Activated naive CD4-positive, alpha-beta T cell treated with anti-CD3 and anti-CD28 coated beads, Interleukin-2, amount 50 U/mL, for 24 hours (primary cell): Measurements from ENCODE around the gene PCDH9.

ENCODE experiments used
- H3K27ac Mint-ChIP-seq: one replicate; pipeline ENCODE4 v1.8.0; 2021; ENCODE audit warnings: mild to moderate bottlenecking, mixed read lengths
- H3K27me3 Mint-ChIP-seq: one replicate; pipeline ENCODE4 v1.8.0; 2021; ENCODE audit warnings: mixed read lengths
- H3K36me3 Mint-ChIP-seq: one replicate; pipeline ENCODE4 v1.8.0; 2021; ENCODE audit warnings: mixed read lengths
- H3K4me1 Mint-ChIP-seq: one replicate; pipeline ENCODE4 v1.8.0; 2021; ENCODE audit warnings: mixed read lengths
- H3K4me3 Mint-ChIP-seq: one replicate; pipeline ENCODE4 v1.8.0; 2021; ENCODE audit warnings: mild to moderate bottlenecking, mixed read lengths
- H3K9me3 Mint-ChIP-seq: one replicate; pipeline ENCODE4 v1.8.0; 2021; ENCODE audit warnings: mixed read lengths

Gene PCDH9

GRCh38 chr13:66469745-66470144 lies 760.4 kb downstream of the PCDH9 start:
- Mint-ChIP-seq H3K4me3 (no peak overlapping the region), H3K36me3 (no peaks in the 10 kb centered on the region), H3K27ac (no peak overlapping the region), H3K27me3 (no peaks in the 10 kb centered on the region), H3K4me1 (no peaks in the 10 kb centered on the region), H3K9me3 (peaks cover 7% of the 10 kb centered on the region)

GRCh38 chr13:66468656-66469055 lies 761.5 kb downstream of the PCDH9 start:
- no peak overlapping the region for H3K4me3 Mint-ChIP-seq
- no peaks in the 10 kb centered on the region for H3K27me3 Mint-ChIP-seq
- H3K9me3 Mint-ChIP-seq: peaks cover 7% of the 10 kb centered on the region
- no peaks in the 10 kb centered on the region for H3K4me1 Mint-ChIP-seq
- no peaks in the 10 kb centered on the region for H3K36me3 Mint-ChIP-seq
- H3K27ac Mint-ChIP-seq: no peak overlapping the region

GRCh38 chr13:66462187-66462586 lies 767.9 kb downstream of the PCDH9 start:
- no peaks in the 10 kb centered on the region for H3K36me3 Mint-ChIP-seq
- no peaks in the 10 kb centered on the region for H3K27me3 Mint-ChIP-seq
- no peak overlapping the region for H3K27ac Mint-ChIP-seq
- peaks cover 7% of the 10 kb centered on the region for H3K9me3 Mint-ChIP-seq
- no peak overlapping the region for H3K4me3 Mint-ChIP-seq
- no peaks in the 10 kb centered on the region for H3K4me1 Mint-ChIP-seq

- Mint-ChIP-seq H3K27me3 (no peaks in the 10 kb centered on the region), H3K9me3 (peaks cover 1% of the 10 kb centered on the region), H3K4me3 (no peak overlapping the region), H3K27ac (no peak overlapping the region), H3K4me1 (no peaks in the 10 kb centered on the region), H3K36me3 (no peaks in the 10 kb centered on the region)
Measured at GRCh38 chr13:66461021-66461420, 769.1 kb downstream of the PCDH9 start.

GRCh38 chr13:66459634-66460033 lies 770.5 kb downstream of the PCDH9 start:
- H3K27ac Mint-ChIP-seq: no peak overlapping the region
- no peaks in the 10 kb centered on the region for H3K36me3 Mint-ChIP-seq
- H3K27me3 Mint-ChIP-seq: no peaks in the 10 kb centered on the region
- H3K4me1 Mint-ChIP-seq: no peaks in the 10 kb centered on the region
- H3K9me3 Mint-ChIP-seq: no peaks in the 10 kb centered on the region
- H3K4me3 Mint-ChIP-seq: no peak overlapping the region

- no peak overlapping the region for H3K4me3 Mint-ChIP-seq
- no peaks in the 10 kb centered on the region for H3K9me3 Mint-ChIP-seq
- no peak overlapping the region for H3K27ac Mint-ChIP-seq
- no peaks in the 10 kb centered on the region for H3K27me3 Mint-ChIP-seq
- no peaks in the 10 kb centered on the region for H3K4me1 Mint-ChIP-seq
- no peaks in the 10 kb centered on the region for H3K36me3 Mint-ChIP-seq
Measured at GRCh38 chr13:66459143-66459542, 771.0 kb downstream of the PCDH9 start.

- H3K4me3 Mint-ChIP-seq: no peak overlapping the region
- H3K36me3 Mint-ChIP-seq: no peaks in the 10 kb centered on the region
- no peaks in the 10 kb centered on the region for H3K4me1 Mint-ChIP-seq
- no peaks in the 10 kb centered on the region for H3K9me3 Mint-ChIP-seq
- no peak overlapping the region for H3K27ac Mint-ChIP-seq
- H3K27me3 Mint-ChIP-seq: no peaks in the 10 kb centered on the region
Measured at GRCh38 chr13:66446413-66446812, 783.7 kb downstream of the PCDH9 start.

- Mint-ChIP-seq H3K4me3 (no peak overlapping the region), H3K4me1 (no peaks in the 10 kb centered on the region), H3K36me3 (no peaks in the 10 kb centered on the region), H3K27me3 (no peaks in the 10 kb centered on the region), H3K9me3 (no peaks in the 10 kb centered on the region), H3K27ac (no peak overlapping the region)
Measured at GRCh38 chr13:66443926-66444325, 786.2 kb downstream of the PCDH9 start.

GRCh38 chr13:66440938-66441337 lies 789.2 kb downstream of the PCDH9 start:
- H3K36me3 Mint-ChIP-seq: no peaks in the 10 kb centered on the region
- H3K27me3 Mint-ChIP-seq: no peaks in the 10 kb centered on the region
- no peak overlapping the region for H3K27ac Mint-ChIP-seq
- H3K4me1 Mint-ChIP-seq: no peaks in the 10 kb centered on the region
- no peak overlapping the region for H3K4me3 Mint-ChIP-seq
- no peaks in the 10 kb centered on the region for H3K9me3 Mint-ChIP-seq

GRCh38 chr13:66430728-66431127 lies 799.4 kb downstream of the PCDH9 start:
- Mint-ChIP-seq H3K27ac (no peak overlapping the region), H3K4me3 (no peak overlapping the region), H3K27me3 (no peaks in the 10 kb centered on the region), H3K9me3 (no peaks in the 10 kb centered on the region), H3K4me1 (no peaks in the 10 kb centered on the region), H3K36me3 (no peaks in the 10 kb centered on the region)

GRCh38 chr13:66430269-66430668 lies 799.9 kb downstream of the PCDH9 start:
- Mint-ChIP-seq H3K27me3 (no peaks in the 10 kb centered on the region), H3K4me3 (no peak overlapping the region), H3K4me1 (no peaks in the 10 kb centered on the region), H3K27ac (no peak overlapping the region), H3K36me3 (no peaks in the 10 kb centered on the region), H3K9me3 (no peaks in the 10 kb centered on the region)

GRCh38 chr13:66429156-66429555 lies 801.0 kb downstream of the PCDH9 start:
- Mint-ChIP-seq H3K4me1 (no peaks in the 10 kb centered on the region), H3K9me3 (no peaks in the 10 kb centered on the region), H3K4me3 (no peak overlapping the region), H3K36me3 (no peaks in the 10 kb centered on the region), H3K27me3 (no peaks in the 10 kb centered on the region), H3K27ac (no peak overlapping the region)

GRCh38 chr13:66427458-66427861 lies 802.7 kb downstream of the PCDH9 start:
- Mint-ChIP-seq H3K36me3 (no peaks in the 10 kb centered on the region), H3K27ac (no peak overlapping the region), H3K4me3 (no peak overlapping the region), H3K27me3 (no peaks in the 10 kb centered on the region), H3K4me1 (no peaks in the 10 kb centered on the region), H3K9me3 (no peaks in the 10 kb centered on the region)

GRCh38 chr13:66425741-66426140 lies 804.4 kb downstream of the PCDH9 start:
- H3K9me3 Mint-ChIP-seq: no peaks in the 10 kb centered on the region
- H3K27ac Mint-ChIP-seq: no peak overlapping the region
- no peaks in the 10 kb centered on the region for H3K4me1 Mint-ChIP-seq
- no peaks in the 10 kb centered on the region for H3K36me3 Mint-ChIP-seq
- no peaks in the 10 kb centered on the region for H3K27me3 Mint-ChIP-seq
- H3K4me3 Mint-ChIP-seq: no peak overlapping the region

GRCh38 chr13:66424422-66424821 lies 805.7 kb downstream of the PCDH9 start:
- no peaks in the 10 kb centered on the region for H3K36me3 Mint-ChIP-seq
- H3K27me3 Mint-ChIP-seq: no peaks in the 10 kb centered on the region
- no peak overlapping the region for H3K4me3 Mint-ChIP-seq
- no peaks in the 10 kb centered on the region for H3K9me3 Mint-ChIP-seq
- no peaks in the 10 kb centered on the region for H3K4me1 Mint-ChIP-seq
- H3K27ac Mint-ChIP-seq: no peak overlapping the region

GRCh38 chr13:66415444-66415843 lies 814.7 kb downstream of the PCDH9 start:
- no peaks in the 10 kb centered on the region for H3K4me1 Mint-ChIP-seq
- no peaks in the 10 kb centered on the region for H3K36me3 Mint-ChIP-seq
- no peak overlapping the region for H3K4me3 Mint-ChIP-seq
- H3K9me3 Mint-ChIP-seq: no peaks in the 10 kb centered on the region
- H3K27me3 Mint-ChIP-seq: no peaks in the 10 kb centered on the region
- no peak overlapping the region for H3K27ac Mint-ChIP-seq

GRCh38 chr13:66414066-66414800 lies 815.9 kb downstream of the PCDH9 start:
- Mint-ChIP-seq H3K27me3 (no peaks in the 10 kb centered on the region), H3K27ac (no peak overlapping the region), H3K4me1 (no peaks in the 10 kb centered on the region), H3K9me3 (no peaks in the 10 kb centered on the region), H3K36me3 (no peaks in the 10 kb centered on the region), H3K4me3 (no peak overlapping the region)
